A549 (cell line): ENCODE measurements around the gene ICE2. TPM values are rescaled to one million over a fixed set of nuclear protein-coding genes. Genes with fewer than 3 reads are reported as not detected.

Source experiments
- ATAC-seq, 2 experiments: fragments of 200-7000 bp in 1 of 2; fragments of >200 bp in 1 of 2; cut with Nextera tagmentation in 1 of 2; cut with Tn5 transposase in 1 of 2; 3 replicates each; pipeline versions ENCODE4 v1.8.0 to v1.9.1; 2018 to 2020; ENCODE audit warnings: mild to moderate bottlenecking in 1 of 2, moderate library complexity in 1 of 2
- CTCF ChIA-PET: fragments of 300-600 bp; sonication (Branson Sonifier 250); formaldehyde crosslinking; extraction: SDS; loops from one replicate; lab custom pipeline; 2021; ENCODE audit warnings: antibody characterized with exemption, inconsistent platforms; lab: Yijun Ruan, JAX
- POLR2A ChIA-PET: fragments of 350-600 bp; formaldehyde crosslinking; extraction: SDS; loops from one replicate; lab custom pipeline; 2021; ENCODE audit warnings: antibody characterized with exemption, inconsistent platforms; lab: Yijun Ruan, JAX
- DNase-seq, 2 experiments: peaks; one replicate each; pipeline versions ENCODE4 v3.0.0 to v3.0.0-alpha.2; 2011 to 2016; ENCODE audit warnings: low read depth in 1 of 2, low spot score in 1 of 2
- FAIRE-seq: peaks from 2 replicates; lab custom pipeline; 2011; peaks lifted over from hg19 to GRCh38; lab: Jason Lieb, UNC
- H3K27ac ChIP-seq, 2 experiments: fragments of >200 bp; sonication (Bioruptor Twin); formaldehyde crosslinking; 3 replicates each; pipeline ENCODE4 v1.5.1; 2016 to 2017
- H3K4me1 ChIP-seq: fragments of >200 bp; sonication (Bioruptor Twin); formaldehyde crosslinking; 3 replicates; pipeline ENCODE4 v1.6.1; 2016
- H3K4me2 ChIP-seq: fragments of >200 bp; sonication (Bioruptor Twin); formaldehyde crosslinking; 3 replicates; pipeline ENCODE4 v1.6.1; 2016
- H3K4me3 ChIP-seq: fragments of >200 bp; sonication (Bioruptor Twin); formaldehyde crosslinking; 3 replicates; pipeline ENCODE4 v1.5.1; 2016
- H3K9me3 ChIP-seq: fragments of >200 bp; sonication (Bioruptor Twin); formaldehyde crosslinking; 3 replicates; pipeline ENCODE4 v1.6.1; 2016
- FOSL2 ChIP-seq, 2 experiments: fragments of 450-650 bp in 1 of 2; fragments of >200 bp in 1 of 2; sonication (Bioruptor Twin) in 1 of 2; formaldehyde crosslinking; IDR thresholded peaks; 2 replicates each; pipeline versions ENCODE4 v1.5.0 to v1.6.1; 2016 to 2020; ENCODE audit warnings: mild to moderate bottlenecking in 1 of 2, moderate library complexity in 1 of 2
- HMGXB4 ChIP-seq: fragments of 250-450 bp; sonication (Bioruptor Pico); IDR thresholded peaks from 2 replicates; pipeline ENCODE4 v1.5.0; 2021; ENCODE audit warnings: mild to moderate bottlenecking, moderate library complexity, borderline replicate concordance
- HOXB5 ChIP-seq: fragments of 250-450 bp; sonication (Bioruptor Pico); IDR thresholded peaks from 2 replicates; pipeline ENCODE4 v1.5.0; 2020; ENCODE audit warnings: mild to moderate bottlenecking, moderate library complexity
- JUN ChIP-seq, 2 experiments: fragments of >200 bp; sonication (Bioruptor Twin); formaldehyde crosslinking; IDR thresholded peaks; 2 replicates in 1 of 2; 3 replicates in 1 of 2; pipeline ENCODE4 v1.6.1; 2016 to 2017
- JUNB ChIP-seq: fragments of >200 bp; sonication (Bioruptor Twin); formaldehyde crosslinking; IDR thresholded peaks from 2 replicates; pipeline ENCODE4 v1.6.1; 2016
- KDM1A ChIP-seq: fragments of 200-600 bp; sonication (generic); IDR thresholded peaks from 2 replicates; pipeline ENCODE4 v1.6.1; 2016; ENCODE audit warnings: low read depth, mild to moderate bottlenecking
- KDM5A ChIP-seq: fragments of 200-600 bp; sonication (generic); IDR thresholded peaks from 2 replicates; pipeline ENCODE4 v1.6.1; 2016; ENCODE audit warnings: antibody characterized with exemption, mild to moderate bottlenecking
- MAFK ChIP-seq: fragments of 450-650 bp; IDR thresholded peaks from 2 replicates; pipeline ENCODE4 v1.6.1; 2014; ENCODE audit not compliant: partially characterized antibody
- MAZ ChIP-seq: fragments of 150-350 bp; IDR thresholded peaks from 2 replicates; pipeline ENCODE4 v1.6.1; 2014; ENCODE audit warnings: antibody characterized with exemption, low read depth, low read length, borderline replicate concordance
- NPAS2 ChIP-seq: fragments of 250-450 bp; sonication (Bioruptor Pico); IDR thresholded peaks from 2 replicates; pipeline ENCODE4 v1.8.0; 2022; ENCODE audit warnings: mild to moderate bottlenecking, moderate library complexity, borderline replicate concordance
- RAD21 ChIP-seq, 2 experiments: fragments of >200 bp in 1 of 2; sonication (Bioruptor Twin) in 1 of 2; formaldehyde crosslinking in 1 of 2; IDR thresholded peaks in 1 of 2; conservative IDR thresholded peaks in 1 of 2; 2 replicates in 1 of 2; 3 replicates in 1 of 2; pipeline ENCODE4 v1.6.1; 2012 to 2018; ENCODE audit warnings: inconsistent platforms in 1 of 2
- RNF2 ChIP-seq: fragments of 200-600 bp; sonication (generic); IDR thresholded peaks from 2 replicates; pipeline ENCODE4 v1.6.1; 2016; ENCODE audit warnings: low read depth, mild to moderate bottlenecking, antibody characterized with exemption, moderate library complexity, borderline replicate concordance
- SMC3 ChIP-seq: fragments of >200 bp; sonication (Bioruptor Twin); formaldehyde crosslinking; IDR thresholded peaks from 3 replicates; pipeline ENCODE4 v1.6.1; 2018; ENCODE audit warnings: inconsistent platforms
- ZC3H11A ChIP-seq: fragments of 450-650 bp; IDR thresholded peaks from 2 replicates; pipeline ENCODE4 v1.6.1; 2014; ENCODE audit warnings: antibody characterized with exemption, mild to moderate bottlenecking
- WGBS: methylation state at CpG from one replicate; pipeline ENCODE4 v1.1.6; 2017; ENCODE audit errors: missing lambda C conversion rate; 5-methylcytosine and 5-hydroxymethylcytosine counted together
- polyA plus RNA-seq, 4 experiments: library from polyadenylated mRNA; depleted of rRNA in 3 of 4; stranded (reverse); fragments of >200 nt; fragmentation: RNase III in 1 of 4; extraction: RNeasy Plus Mini Kit Qiagen cat#74134 plus additional on column Dnase treatment in 1 of 4; gene quantifications; 2 replicates in 3 of 4; 3 replicates in 1 of 4; pipeline ENCODE4 v1.2.3, GENCODE V29; 2011 to 2017

Gene ICE2
- polyA plus RNA-seq, 2 of the 4 experiments (the other 2 are of a cell fraction), result 43.1 to 87.6 TPM

DNA sequence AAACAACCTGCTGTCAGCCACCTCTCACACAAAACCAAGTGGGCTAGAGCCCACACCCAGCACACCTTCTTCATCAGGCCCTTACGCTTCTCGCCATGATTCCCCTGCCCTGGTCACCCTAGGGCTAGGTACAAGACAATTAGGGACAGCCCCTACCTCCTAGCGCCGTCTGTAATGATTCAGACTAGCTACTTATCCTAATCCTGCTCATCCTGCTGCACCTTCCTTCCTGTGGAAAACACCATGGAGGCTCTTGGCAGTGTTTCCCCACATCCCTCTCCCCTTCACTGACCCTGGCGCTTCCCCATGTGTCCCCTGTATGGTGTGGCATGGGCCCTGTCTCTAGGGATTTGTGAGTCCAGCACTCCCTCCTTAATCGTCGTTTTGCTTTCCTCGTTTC lies 39.6 kb upstream of the ICE2 start (continued):
- no peak for TF ChIP-seq FOSL2 (IDR thresholded peaks at IDR 0.05)
- TF ChIP-seq FOSL2 (CRISPR knock-in tag; IDR thresholded peaks at IDR 0.05), result no peak
- TF ChIP-seq HMGXB4 (CRISPR knock-in tag), result no peak

DNA sequence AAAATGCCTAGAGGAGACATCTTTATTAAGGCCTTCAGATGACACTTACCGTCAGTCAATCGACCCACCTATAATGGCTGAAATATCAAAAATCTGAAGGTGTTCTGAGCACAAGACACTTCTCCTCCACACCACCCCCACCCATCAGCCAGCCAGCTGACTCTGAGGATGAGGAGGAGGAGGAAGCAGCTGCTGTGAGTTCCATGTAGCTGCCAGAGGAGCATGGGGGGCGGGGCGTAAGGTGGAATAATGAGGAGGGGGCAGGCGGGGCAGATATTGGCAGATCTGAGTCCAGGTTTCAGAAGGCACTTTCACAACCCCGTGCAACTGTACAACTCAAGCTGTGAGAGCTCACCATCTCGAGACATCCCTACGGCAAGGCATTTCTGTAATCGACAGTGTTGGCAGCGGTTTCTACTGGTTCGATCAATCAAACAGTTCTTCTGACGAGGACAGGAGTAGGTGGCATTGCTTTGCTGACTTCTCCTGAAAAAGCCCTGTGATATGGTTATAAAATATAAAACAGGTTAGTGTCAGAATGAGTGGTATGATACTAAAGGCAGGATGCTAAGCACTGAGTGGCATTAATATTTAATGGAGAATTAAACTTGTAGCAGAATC lies 35.4 kb upstream of the ICE2 start:
- CTCF ChIA-PET, result interaction anchor here (0.9 to 1.5 kb wide), 4 partner anchors 14 to 790 kb away, joined by 3 to 4 read pairs (median 4); no protein-coding TSS in a partner anchor
- no peaks in the 10 kb centered on the region for H3K9me3 ChIP-seq
- DNase-seq (no peak), ATAC-seq (no peak)
- 81% methylated on average over 12 of the region's 12 CpGs for WGBS
- H3K27ac ChIP-seq, result no peak overlapping the region
- no peak overlapping the region for H3K4me3 ChIP-seq
- no peak overlapping the region for H3K4me2 ChIP-seq
- POLR2A ChIA-PET, result no interaction called here
- no peak for TF ChIP-seq MAZ
- TF ChIP-seq, all 56 proteins: peak for 0
- peaks cover under 1% of the 10 kb centered on the region; the same call in 1 of the 3 replicates for H3K4me1 ChIP-seq
- FAIRE-seq, result no peak

GRCh38 chr15:60513676-60514075 lies 34.7 kb upstream of the ICE2 start:
- POLR2A ChIA-PET, result no interaction called here
- FAIRE-seq (peak; percentile 23), ATAC-seq (no peak), DNase-seq (no peak)
- Histone ChIP-seq H3K27ac (no peak overlapping the region), H3K9me3 (no peaks in the 10 kb centered on the region), H3K4me1 (no peaks in the 10 kb centered on the region), H3K4me3 (no peak overlapping the region), H3K4me2 (no peak overlapping the region)
- CTCF ChIA-PET, result interaction anchor here (0.9 to 1.5 kb wide), 6 partner anchors 14 to 789 kb away, joined by 3 to 4 read pairs (median 3); no protein-coding TSS in a partner anchor
- TF ChIP-seq KDM5A (no peak), HOXB5 (no peak), ZC3H11A (no peak), MAFK (no peak), RAD21 (conservative IDR thresholded peaks at IDR 0.05 in 1 of 2, IDR thresholded peaks at IDR 0.05 in 1 of 2) (no peak)
- WGBS, result 84% methylated on average over 7 of the region's 7 CpGs

DNA sequence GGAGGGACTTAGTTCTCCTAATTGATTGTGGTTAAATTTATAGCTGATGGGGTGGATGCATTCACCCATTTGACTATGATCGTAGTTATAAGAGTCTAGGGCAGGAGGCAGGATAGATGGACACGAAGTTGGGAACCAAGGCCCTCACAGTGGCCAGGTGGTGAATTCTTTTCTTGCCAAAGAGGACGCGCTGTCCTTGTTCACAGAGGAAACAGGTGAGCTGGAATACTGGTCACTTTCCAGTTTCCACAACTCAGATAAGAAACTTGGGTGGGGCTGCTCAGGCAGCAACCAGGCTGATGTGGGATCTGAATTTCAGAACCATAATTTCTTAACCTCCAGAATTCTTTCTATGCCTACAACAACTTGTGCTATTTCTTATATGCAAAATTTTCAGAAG lies 34.0 kb upstream of the ICE2 start:
- 83% methylated on average over 4 of the region's 4 CpGs for WGBS
- no peaks in the 10 kb centered on the region for H3K9me3 ChIP-seq
- no peak overlapping the region for H3K4me3 ChIP-seq
- ChIA-PET POLR2A (no interaction called here), CTCF (interaction anchor here (0.7 to 20.0 kb wide), 7 partner anchors 7 to 1322 kb away, joined by 3 to 277 read pairs (median 3); no protein-coding TSS in a partner anchor)
- DNase-seq, result no peak
- FAIRE-seq, result no peak
- H3K27ac ChIP-seq, result no peak overlapping the region
- TF ChIP-seq JUN (IDR thresholded peaks at IDR 0.05) (no peak), KDM1A (no peak), SMC3 (no peak), RNF2 (no peak), NPAS2 (CRISPR knock-in tag) (no peak), JUNB (no peak)
- ATAC-seq, result no peak
- H3K4me2 ChIP-seq, result no peak overlapping the region
- H3K4me1 ChIP-seq, result no peaks in the 10 kb centered on the region
